CD4-positive, alpha-beta T cell treated with Interleukin-12 subunit alpha and Interleukin-12 subunit beta, for 1 hour (primary cell): ENCODE results near the gene MTX2.

ENCODE experiments used
- DNase-seq: peaks from one replicate; pipeline ENCODE4 v3.0.0-alpha.2; 2020

Gene MTX2

GRCh38 chr2:176269319-176270099 lies at the start of gene MTX2:
Gene MTX2 (plus strand): TSS chr2:176269442. CDS start chr2:176269630, 188 bp downstream.
- peak; percentile 67 for DNase-seq

DNA sequence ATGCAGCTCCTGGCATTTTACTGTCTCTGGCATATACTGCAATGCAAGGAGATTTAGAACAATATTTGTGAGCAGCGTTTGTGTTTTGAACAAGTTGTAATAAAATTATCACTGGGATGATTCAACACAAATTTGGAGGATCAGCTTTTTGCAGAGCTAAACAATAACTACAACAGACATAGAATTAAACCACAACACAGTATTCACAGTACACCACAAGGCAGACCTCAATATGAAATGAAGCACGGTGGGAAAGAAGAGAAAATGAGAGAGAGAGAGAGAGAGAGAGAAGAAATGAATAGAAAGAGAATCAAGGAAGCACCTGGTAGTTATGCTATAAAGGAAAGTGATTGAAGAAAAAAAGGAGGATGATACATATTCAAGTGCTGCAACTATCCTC lies 41.4 kb upstream of the MTX2 start:
- DNase-seq, result no peak

DNA sequence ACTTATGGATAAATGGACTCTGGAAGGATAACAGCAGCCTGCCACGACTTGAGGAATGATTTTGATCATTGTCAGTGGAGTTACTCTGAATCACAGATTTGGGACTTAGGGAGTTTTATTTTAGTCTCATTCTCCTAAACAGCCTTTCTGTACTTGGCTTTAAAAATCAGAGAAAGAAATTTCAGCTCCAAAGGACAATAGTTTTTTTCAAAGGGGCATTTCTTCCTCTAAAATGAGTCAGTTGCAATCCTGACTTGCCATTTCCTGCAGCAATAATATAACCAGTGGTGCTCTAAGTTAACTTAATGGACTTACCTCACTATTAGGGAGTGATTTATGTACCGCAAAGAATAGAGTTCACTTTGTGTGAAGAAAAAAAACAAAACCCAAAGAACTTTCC lies 35.1 kb upstream of the MTX2 start:
- DNase-seq, result no peak

DNA sequence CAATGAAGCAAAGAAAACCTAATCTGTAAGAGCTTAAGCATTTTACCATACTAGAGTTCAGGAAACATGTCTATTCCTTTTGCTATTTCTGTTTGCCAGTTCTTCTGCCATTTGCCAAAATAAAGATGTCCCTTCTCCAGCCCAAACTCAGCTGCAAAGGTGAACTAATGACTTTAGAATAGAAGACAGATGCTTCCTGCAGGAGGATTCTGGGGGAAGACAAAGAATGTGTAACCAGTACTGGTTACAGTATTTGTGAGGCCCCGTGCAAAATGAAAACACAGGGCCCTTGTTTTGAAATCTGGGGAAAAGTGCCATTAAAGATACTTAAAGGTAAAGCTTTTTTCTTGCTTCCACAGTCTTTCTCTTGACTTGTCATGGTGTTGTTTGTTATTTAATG lies 34.3 kb upstream of the MTX2 start:
- no peak for DNase-seq

DNA sequence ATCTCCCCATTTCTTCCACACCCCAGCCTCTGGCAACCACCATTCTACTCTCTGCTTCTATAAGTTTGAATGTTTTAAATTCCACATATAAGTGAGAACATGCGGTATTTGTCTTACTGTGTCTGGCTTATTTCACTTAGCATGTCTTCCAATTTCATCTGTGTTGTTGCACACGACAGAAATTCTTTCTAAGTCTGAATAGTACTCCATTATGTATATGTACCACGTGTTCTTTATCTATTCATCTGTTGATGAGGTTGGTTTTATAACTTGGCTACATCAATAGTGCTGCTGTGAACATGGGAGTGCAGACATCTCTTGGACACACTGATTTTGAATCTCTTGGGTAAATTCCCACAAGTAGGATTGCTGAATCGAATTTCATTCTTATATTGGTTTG lies 31.8 kb upstream of the MTX2 start:
- DNase-seq, result no peak

GRCh38 chr2:176239031-176239430 lies 30.2 kb upstream of the MTX2 start:
- DNase-seq, result no peak

DNA sequence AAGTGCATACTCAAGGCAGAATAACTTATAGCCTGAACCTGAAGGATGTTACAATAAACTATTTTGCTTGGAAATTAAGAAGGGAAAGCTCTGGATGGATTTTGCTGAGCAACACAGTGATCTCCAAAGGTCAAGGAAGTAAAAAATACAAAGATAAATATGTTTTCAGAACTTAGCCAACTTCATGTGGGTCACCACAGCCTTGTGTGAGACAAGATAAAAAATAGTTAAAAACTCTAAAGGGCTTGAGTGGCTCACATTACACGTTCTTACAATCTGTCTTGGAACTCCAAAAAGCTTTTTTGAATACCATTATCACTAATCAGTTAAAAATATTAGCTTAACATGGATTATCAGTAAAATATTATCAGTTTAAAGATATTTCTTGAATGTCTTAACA lies 28.9 kb upstream of the MTX2 start:
- no peak for DNase-seq

- DNase-seq, result no peak
These were observed 27.0 kb upstream of the MTX2 start for GRCh38 chr2:176242276-176242675.

GRCh38 chr2:176246331-176246730 lies 22.9 kb upstream of the MTX2 start:
- no peak for DNase-seq

- no peak for DNase-seq
These were observed 21.4 kb upstream of the MTX2 start for GRCh38 chr2:176247859-176248258.

DNA sequence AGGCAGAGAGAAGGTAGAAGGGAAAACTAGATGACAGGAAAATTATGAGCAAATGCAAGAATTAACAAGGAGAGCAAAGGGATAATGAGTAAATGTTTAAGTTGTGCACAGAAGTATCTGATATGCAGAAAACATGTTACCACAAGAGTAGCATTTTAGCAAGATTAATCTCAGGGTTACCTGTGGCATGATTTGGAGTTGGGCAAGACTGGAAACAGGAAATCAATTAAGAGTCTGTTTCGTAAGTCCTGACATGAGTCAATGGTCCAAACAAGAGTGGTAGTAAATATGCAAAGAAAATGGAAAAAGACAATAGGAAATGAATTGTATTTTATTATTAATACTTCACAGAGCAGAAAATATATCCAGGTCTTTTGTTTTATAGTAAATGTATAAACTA lies 17.3 kb upstream of the MTX2 start:
- no peak for DNase-seq

DNA sequence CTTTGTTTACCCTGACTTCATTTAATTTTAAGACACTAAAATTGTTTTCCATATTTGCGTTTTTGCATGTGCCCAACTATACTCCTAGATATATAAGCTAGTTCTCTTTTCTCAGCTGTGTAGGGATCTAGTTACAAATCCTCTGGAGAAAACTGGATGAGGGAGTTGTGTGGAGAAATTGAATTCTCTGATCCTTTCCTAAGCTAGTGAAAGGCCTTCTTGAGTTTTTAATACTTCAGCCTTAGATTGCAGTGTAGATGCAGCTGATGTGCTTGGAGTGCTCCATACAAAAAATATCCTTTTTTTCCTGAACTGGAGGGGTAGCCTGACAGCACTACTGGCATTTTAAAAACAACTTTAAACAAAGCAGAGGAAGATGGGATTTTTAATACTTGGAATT lies 8.6 kb upstream of the MTX2 start:
- DNase-seq, result no peak

GRCh38 chr2:176261136-176261535 lies 8.1 kb upstream of the MTX2 start:
- no peak for DNase-seq

- no peak for DNase-seq
These were observed 295 bp upstream of the MTX2 start for GRCh38 chr2:176268976-176269318.

- no peak for DNase-seq
These were observed 983 bp downstream of the MTX2 start for GRCh38 chr2:176270100-176270750.

DNA sequence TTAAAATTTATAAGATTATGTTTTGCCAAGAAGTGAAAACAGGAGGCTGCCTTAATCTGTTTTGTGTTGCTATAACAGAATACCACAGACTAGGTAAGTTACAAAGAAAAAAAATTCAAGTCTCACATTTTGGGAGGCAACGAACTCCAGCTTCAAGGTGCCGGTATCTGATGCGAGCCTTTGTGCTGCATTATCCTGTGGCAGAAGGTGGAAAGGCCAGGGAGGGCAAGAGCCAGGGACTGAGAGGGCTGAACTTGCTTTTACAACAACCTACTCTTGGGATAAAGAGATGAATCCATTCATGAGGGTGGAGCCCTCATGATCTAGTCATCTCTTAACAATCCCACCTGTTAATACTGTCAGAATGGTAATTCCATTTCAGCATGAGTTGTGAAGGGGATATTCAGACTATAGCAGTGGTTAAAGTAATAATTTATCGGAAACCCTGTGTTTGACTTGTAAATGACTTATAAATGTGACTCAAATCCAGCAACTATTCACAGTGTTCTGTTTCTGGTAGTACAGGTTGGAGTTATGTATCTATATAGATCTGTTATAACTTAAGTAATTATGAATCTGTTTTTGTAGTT lies 3.7 kb downstream of the MTX2 start:
- no peak for DNase-seq

- DNase-seq, result no peak
These were observed 9.7 kb downstream of the MTX2 start for GRCh38 chr2:176278927-176279326.

GRCh38 chr2:176280156-176280555 lies 10.9 kb downstream of the MTX2 start:
- no peak for DNase-seq

GRCh38 chr2:176280867-176281658 lies 11.8 kb downstream of the MTX2 start:
- no peak for DNase-seq

GRCh38 chr2:176283291-176284068 lies 14.2 kb downstream of the MTX2 start:
- DNase-seq, result no peak

DNA sequence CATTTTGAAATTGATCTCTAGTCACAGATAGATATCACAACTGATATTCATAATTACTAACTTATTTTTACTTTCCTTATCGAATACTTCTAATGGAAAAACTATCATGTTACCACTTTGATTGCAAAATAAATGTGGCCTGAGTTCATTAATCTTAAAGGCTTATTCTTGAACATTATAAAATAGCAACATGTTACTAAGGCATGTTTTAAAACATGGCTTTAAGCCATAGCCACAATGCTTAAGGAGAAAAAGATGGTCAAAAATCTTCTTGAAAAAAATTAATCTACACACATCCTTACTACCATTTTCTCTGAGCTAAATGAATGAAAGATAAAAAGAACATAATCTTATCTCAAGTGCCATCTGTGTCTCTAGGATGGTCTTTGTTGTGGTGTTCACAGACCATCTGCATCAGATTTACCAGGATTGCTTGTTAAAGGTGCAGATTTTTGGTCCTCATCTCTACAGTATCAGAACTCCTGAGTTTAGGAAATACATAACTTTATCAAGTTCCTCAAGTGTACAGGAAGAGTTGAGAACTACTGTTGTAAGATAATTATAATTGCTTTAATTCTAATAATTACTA lies 15.3 kb downstream of the MTX2 start:
- DNase-seq, result no peak

GRCh38 chr2:176285321-176285720 lies 16.1 kb downstream of the MTX2 start:
- no peak for DNase-seq
